GM12872 (cell line): ENCODE results near the gene GPN3.

ENCODE experiments used
- TF ChIP-seq, protein P1 (sequence below): IDR thresholded peaks from 3 replicates; pipeline ENCODE4 v1.5.1; 2011; ENCODE audit warnings: low read depth, mild to moderate bottlenecking, low read length, moderate library complexity; ENCODE audit not compliant: insufficient read depth

The GPN3 gene

DNA sequence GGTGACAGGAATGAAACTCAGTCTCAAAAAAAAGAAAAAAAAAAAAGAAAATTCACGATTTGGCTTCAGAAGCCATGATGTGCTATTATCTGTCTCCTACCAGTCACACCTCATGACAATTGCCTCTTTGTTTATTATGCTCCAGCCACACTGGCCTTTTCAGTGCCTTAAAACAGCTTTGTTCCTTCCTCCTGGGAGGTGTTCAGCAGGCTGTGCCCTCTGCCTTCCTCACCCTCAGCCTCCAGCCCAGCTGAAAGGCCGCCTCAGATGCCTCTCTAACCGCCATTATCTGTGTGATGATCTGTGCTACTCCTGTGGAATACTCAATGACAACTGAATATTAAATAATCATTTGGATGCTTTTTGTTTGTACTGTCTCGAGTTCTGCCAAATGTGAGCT lies 9.3 kb downstream of the GPN3 start:
- TF ChIP-seq, protein P1, sequence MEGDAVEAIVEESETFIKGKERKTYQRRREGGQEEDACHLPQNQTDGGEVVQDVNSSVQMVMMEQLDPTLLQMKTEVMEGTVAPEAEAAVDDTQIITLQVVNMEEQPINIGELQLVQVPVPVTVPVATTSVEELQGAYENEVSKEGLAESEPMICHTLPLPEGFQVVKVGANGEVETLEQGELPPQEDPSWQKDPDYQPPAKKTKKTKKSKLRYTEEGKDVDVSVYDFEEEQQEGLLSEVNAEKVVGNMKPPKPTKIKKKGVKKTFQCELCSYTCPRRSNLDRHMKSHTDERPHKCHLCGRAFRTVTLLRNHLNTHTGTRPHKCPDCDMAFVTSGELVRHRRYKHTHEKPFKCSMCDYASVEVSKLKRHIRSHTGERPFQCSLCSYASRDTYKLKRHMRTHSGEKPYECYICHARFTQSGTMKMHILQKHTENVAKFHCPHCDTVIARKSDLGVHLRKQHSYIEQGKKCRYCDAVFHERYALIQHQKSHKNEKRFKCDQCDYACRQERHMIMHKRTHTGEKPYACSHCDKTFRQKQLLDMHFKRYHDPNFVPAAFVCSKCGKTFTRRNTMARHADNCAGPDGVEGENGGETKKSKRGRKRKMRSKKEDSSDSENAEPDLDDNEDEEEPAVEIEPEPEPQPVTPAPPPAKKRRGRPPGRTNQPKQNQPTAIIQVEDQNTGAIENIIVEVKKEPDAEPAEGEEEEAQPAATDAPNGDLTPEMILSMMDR, result no peak

DNA sequence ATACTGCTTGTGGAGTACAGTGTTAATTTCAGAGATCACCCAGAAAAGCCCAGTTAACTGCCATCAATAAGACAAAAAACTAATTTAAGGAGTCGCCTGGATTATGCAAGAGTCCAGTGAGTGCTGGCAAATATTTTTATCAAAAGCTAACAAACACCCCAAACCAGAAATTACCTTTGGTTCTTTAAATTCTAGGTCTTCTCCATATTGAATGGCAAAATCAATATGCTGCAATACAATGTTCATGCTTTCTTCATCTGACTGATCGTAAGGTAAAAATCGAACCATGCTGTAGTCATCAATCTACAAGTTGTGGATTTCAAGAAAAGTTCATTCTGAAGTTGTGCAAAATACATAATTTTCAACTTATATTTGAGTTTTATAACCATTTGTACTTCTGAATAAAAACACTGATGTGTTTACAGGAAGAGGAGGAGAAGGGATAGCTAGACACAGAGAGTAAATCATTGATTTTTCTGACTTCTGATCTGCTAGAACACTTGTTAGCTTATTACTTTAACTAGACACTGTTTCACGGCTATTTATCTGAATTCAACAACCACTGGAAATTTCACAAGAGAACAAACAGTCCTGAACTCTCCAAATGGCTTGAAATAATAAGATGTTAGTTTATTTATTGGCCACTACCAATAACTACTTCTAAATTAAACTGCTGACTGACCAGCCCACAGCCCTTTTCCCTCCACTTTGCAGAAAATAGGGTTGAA lies 14.3 kb downstream of the GPN3 start:
- TF ChIP-seq, protein P1, result no peak

DNA sequence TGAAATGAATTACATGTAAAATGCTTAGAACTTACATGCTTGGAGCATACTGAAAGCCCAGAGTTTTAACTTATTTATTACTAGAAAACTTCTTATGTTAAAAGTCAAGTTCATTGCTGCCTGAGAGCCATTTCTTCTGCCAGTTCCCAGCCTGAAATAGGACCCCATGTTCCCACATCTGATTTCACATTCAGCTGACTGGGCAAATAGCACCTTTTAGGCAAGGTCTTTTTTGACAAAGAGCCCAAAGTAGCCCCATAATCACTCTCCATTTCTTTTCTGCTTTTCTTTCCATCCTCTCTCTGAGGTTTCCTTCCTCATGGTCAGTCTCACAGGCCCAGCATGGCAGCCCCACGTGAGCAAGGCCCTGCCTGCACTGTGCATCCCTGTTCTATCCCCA lies 16.8 kb downstream of the GPN3 start:
- TF ChIP-seq, protein P1, result no peak

DNA sequence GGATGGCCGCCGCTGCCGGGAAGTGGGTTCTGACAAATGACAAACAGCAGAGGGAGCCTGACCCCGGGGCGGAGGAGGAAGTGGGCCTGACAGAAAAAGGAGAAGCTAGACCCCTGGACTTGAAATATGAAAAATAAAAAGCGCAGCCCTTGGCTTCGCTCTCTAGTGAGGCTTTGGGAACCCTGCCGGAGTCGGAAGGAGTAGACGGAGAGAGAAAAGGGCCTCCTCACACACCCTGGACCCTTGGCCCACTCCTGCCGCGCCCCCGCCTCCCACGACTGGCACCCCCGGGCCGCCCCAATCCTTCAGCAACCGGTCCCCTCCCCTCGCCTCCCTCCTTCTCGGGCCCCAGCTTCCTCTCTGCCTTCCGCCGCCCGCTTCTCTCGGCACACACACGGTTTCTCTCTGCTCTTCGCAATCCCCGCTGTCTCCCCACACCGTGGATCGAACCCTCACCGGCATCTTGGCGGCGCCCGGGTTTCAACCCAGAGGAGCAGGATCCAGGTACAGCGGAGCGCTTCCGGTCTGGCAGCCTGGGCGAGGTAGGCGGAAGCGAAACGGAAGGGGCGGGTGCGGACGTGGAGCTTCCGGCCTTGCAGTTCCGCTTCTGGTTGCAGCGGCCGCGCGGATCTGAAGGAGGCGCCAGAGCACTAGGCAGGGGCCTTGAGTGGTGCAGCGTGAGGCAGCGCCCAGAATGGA lies 18.1 kb downstream of the GPN3 start, which contains the start of gene ARPC3:
TSS of gene ARPC3 (minus strand) at position 539 of the 699 bp plus-strand sequence. CDS start at position 462, 77 bp downstream.
- TF ChIP-seq, protein P1, result peak; percentile 92

DNA sequence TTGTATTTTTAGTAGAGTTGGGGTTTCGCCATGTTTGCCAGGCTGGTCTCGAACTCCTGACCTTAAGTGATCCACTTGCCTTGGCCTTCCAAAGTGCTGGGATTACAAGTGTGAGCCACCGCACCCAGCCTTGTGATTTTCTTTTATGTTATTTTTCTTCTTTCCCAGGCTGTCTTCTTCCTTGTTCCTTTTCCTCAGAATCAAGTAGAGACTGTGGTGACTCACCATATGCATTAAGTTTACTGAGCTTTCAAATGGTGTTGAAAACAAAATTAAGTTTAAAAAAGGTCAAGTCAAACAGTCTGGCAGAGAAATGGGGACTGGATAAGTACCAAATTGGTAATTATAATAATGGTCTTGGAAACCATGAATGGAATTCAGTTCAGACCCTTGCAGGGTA lies 23.6 kb downstream of the GPN3 start:
- TF ChIP-seq, protein P1, result no peak

DNA sequence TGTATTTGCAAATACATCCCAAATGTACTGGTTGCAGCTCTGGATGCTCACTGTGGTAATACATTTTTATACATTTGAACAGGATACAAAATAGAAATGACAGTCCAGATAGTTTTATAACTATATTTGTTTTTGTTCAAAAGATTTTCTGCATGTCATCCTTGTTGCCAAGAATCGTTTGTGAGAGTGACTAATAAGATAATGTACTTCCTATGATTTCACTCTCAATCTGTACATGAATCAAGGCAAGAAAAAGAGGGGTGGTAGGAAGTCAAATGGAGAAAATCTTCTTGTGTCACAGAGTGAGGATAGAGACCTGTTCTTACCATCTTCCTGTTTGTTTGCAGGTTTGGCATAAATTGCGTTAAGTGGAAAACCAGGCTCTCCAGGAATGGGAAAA lies 31.8 kb downstream of the GPN3 start:
- TF ChIP-seq, protein P1, result no peak

DNA sequence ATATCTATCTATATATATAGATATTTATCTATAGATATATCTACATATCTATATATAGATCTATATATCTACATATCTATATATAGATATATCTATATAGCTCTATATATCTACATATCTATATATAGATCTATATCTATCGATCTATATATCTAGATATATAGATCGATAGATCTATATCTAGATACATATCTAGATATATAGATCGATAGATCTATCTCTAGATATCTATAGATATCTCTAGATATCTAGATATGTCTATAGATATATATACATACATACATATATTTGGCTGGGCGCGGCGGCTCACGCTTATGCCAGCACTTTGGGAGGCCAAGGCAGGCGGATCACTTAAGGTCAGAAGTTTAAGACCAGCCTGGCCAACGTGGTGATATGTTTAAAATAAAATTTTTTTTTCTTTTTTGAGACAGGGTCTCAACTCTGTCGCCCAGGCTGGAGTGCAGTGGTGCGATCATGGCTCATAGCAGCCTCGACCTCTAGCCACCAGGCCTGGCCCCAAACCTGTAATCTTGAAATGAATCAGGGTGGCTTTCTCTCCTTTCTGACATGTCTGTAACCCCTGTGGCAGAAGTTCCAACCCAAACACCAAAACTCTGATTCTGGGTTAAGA lies 36.0 kb downstream of the GPN3 start:
- TF ChIP-seq, protein P1, result no peak
